A549 (cell line): Measurements from ENCODE around the gene CNST. TPM values are rescaled to one million over a fixed set of nuclear protein-coding genes. Genes with fewer than 3 reads are reported as not detected.
A peak's percentile ranks its signal among the peaks of the same experiment; 100 is the strongest.

Source experiments
- ATAC-seq, 2 experiments: fragments of 200-7000 bp in 1 of 2; fragments of >200 bp in 1 of 2; cut with Nextera tagmentation in 1 of 2; cut with Tn5 transposase in 1 of 2; 3 replicates each; pipeline versions ENCODE4 v1.8.0 to v1.9.1; 2018 to 2020; ENCODE audit warnings: mild to moderate bottlenecking in 1 of 2, moderate library complexity in 1 of 2
- CTCF ChIA-PET: fragments of 300-600 bp; sonication (Branson Sonifier 250); formaldehyde crosslinking; extraction: SDS; loops from one replicate; lab custom pipeline; 2021; ENCODE audit warnings: antibody characterized with exemption, inconsistent platforms; lab: Yijun Ruan, JAX
- POLR2A ChIA-PET: fragments of 350-600 bp; formaldehyde crosslinking; extraction: SDS; loops from one replicate; lab custom pipeline; 2021; ENCODE audit warnings: antibody characterized with exemption, inconsistent platforms; lab: Yijun Ruan, JAX
- DNase-seq, 2 experiments: peaks; one replicate each; pipeline versions ENCODE4 v3.0.0 to v3.0.0-alpha.2; 2011 to 2016; ENCODE audit warnings: low read depth in 1 of 2, low spot score in 1 of 2
- FAIRE-seq: peaks from 2 replicates; lab custom pipeline; 2011; peaks lifted over from hg19 to GRCh38; lab: Jason Lieb, UNC
- H3K27ac ChIP-seq, 2 experiments: fragments of >200 bp; sonication (Bioruptor Twin); formaldehyde crosslinking; 3 replicates each; pipeline ENCODE4 v1.5.1; 2016 to 2017
- H3K4me1 ChIP-seq: fragments of >200 bp; sonication (Bioruptor Twin); formaldehyde crosslinking; 3 replicates; pipeline ENCODE4 v1.6.1; 2016
- H3K4me2 ChIP-seq: fragments of >200 bp; sonication (Bioruptor Twin); formaldehyde crosslinking; 3 replicates; pipeline ENCODE4 v1.6.1; 2016
- H3K4me3 ChIP-seq: fragments of >200 bp; sonication (Bioruptor Twin); formaldehyde crosslinking; 3 replicates; pipeline ENCODE4 v1.5.1; 2016
- H3K9me3 ChIP-seq: fragments of >200 bp; sonication (Bioruptor Twin); formaldehyde crosslinking; 3 replicates; pipeline ENCODE4 v1.6.1; 2016
- HOXB13 ChIP-seq: fragments of 250-450 bp; sonication (Bioruptor Pico); IDR thresholded peaks from 2 replicates; pipeline ENCODE4 v1.5.0; 2020; ENCODE audit warnings: low read depth, mild to moderate bottlenecking, moderate library complexity
- KDM1A ChIP-seq: fragments of 200-600 bp; sonication (generic); IDR thresholded peaks from 2 replicates; pipeline ENCODE4 v1.6.1; 2016; ENCODE audit warnings: low read depth, mild to moderate bottlenecking
- MYC ChIP-seq: IDR thresholded peaks from 2 replicates; pipeline ENCODE4 v1.6.1; 2012; ENCODE audit warnings: mild to moderate bottlenecking, inconsistent platforms, low read length, improper control_type of control experiment, borderline replicate concordance
- RAD21 ChIP-seq, 2 experiments: fragments of >200 bp in 1 of 2; sonication (Bioruptor Twin) in 1 of 2; formaldehyde crosslinking in 1 of 2; IDR thresholded peaks in 1 of 2; conservative IDR thresholded peaks in 1 of 2; 2 replicates in 1 of 2; 3 replicates in 1 of 2; pipeline ENCODE4 v1.6.1; 2012 to 2018; ENCODE audit warnings: inconsistent platforms in 1 of 2
- RCOR1 ChIP-seq: fragments of 150-350 bp; IDR thresholded peaks from 2 replicates; pipeline ENCODE4 v1.6.1; 2014; ENCODE audit warnings: antibody characterized with exemption, low read length, low read depth
- RFX5 ChIP-seq: fragments of 450-650 bp; IDR thresholded peaks from 2 replicates; pipeline ENCODE4 v1.7.1; 2014; ENCODE audit warnings: antibody characterized with exemption, mild to moderate bottlenecking, moderate library complexity
- WGBS: methylation state at CpG from one replicate; pipeline ENCODE4 v1.1.6; 2017; ENCODE audit errors: missing lambda C conversion rate; 5-methylcytosine and 5-hydroxymethylcytosine counted together
- polyA plus RNA-seq, 4 experiments: library from polyadenylated mRNA; depleted of rRNA in 3 of 4; stranded (reverse); fragments of >200 nt; fragmentation: RNase III in 1 of 4; extraction: RNeasy Plus Mini Kit Qiagen cat#74134 plus additional on column Dnase treatment in 1 of 4; gene quantifications; 2 replicates in 3 of 4; 3 replicates in 1 of 4; pipeline ENCODE4 v1.2.3, GENCODE V29; 2011 to 2017
- TF ChIP-seq, protein P1 (sequence below): fragments of >200 bp; sonication (Bioruptor Twin); formaldehyde crosslinking; IDR thresholded peaks from 3 replicates; pipeline ENCODE4 v1.5.1; 2016
- TF ChIP-seq, protein P2 (sequence below): IDR thresholded peaks from 2 replicates; pipeline ENCODE4 v1.6.1; 2012
- TF ChIP-seq, protein P3 (sequence below): fragments of 250-450 bp; sonication (Bioruptor Pico); IDR thresholded peaks from 2 replicates; pipeline ENCODE4 v1.5.0; 2020; ENCODE audit warnings: low read depth, mild to moderate bottlenecking, moderate library complexity
- TF ChIP-seq, protein P4 (sequence below): fragments of 250-450 bp; sonication (Bioruptor Pico); IDR thresholded peaks from 2 replicates; pipeline ENCODE4 v1.5.0; 2021; ENCODE audit warnings: mild to moderate bottlenecking, moderate library complexity, borderline replicate concordance
- TF ChIP-seq, protein P5 (sequence below): fragments of >200 bp; sonication (Bioruptor Twin); formaldehyde crosslinking; IDR thresholded peaks from 3 replicates; pipeline ENCODE4 v1.6.1; 2016
- TF ChIP-seq, protein P6 (sequence below): fragments of 450-650 bp; IDR thresholded peaks from 2 replicates; pipeline ENCODE4 v1.6.1; 2014; ENCODE audit warnings: antibody characterized with exemption

CNST gene
- polyA plus RNA-seq, 2 of the 4 experiments (the other 2 are of a cell fraction) = 7.9 to 23.0 TPM

DNA sequence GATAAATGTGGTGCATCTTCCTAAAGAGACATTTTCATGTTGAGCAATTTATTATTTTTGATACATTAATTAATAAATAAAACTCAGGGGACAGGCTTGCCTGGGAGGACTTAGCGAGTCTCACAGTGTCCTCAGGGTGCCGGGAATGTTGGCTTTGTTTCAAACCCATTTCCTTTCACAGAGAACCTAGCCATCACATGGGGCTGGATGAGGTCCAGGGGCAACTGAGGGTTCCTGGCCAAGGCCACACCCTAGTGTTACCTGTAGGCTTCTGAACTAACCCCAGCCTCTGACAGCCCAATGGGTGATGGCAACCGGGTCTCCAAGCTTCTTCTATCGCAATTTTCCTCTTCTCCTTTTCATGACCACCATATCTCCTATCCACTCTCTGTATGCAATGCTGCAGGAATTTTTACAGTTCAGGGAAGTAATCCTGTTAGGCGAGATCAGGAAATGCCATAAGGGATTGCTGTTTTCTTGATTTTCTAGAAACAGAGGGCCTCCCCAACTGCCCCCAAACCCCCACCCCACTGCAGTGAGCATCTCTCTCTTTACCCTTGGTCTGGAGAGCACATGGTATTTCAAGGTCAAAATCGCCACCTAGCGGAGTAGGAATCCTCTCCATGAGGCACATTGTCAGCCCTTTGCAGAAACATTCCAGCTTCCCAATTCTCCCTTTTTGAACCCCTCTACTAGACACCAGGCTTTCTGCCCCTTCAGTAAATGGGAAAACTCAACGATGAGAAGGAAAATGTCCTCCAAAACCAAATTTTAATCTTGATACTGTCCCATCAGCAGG lies 37.1 kb upstream of the CNST start:
- ATAC-seq (no peak), FAIRE-seq (no peak), DNase-seq (no peak)
- Histone ChIP-seq H3K4me2 (no peak overlapping the region), H3K4me1 (no peaks in the 10 kb centered on the region), H3K4me3 (no peak overlapping the region), H3K9me3 (no peaks in the 10 kb centered on the region), H3K27ac (no peak overlapping the region)
- TF ChIP-seq HOXB13 (CRISPR knock-in tag) = no peak
- peak in 1 of 2 experiments; percentile 17; a peak in 1 of 5 replicates for TF ChIP-seq RAD21 (conservative IDR thresholded peaks at IDR 0.05 in 1 of 2, IDR thresholded peaks at IDR 0.05 in 1 of 2)
- TF ChIP-seq, protein P1, sequence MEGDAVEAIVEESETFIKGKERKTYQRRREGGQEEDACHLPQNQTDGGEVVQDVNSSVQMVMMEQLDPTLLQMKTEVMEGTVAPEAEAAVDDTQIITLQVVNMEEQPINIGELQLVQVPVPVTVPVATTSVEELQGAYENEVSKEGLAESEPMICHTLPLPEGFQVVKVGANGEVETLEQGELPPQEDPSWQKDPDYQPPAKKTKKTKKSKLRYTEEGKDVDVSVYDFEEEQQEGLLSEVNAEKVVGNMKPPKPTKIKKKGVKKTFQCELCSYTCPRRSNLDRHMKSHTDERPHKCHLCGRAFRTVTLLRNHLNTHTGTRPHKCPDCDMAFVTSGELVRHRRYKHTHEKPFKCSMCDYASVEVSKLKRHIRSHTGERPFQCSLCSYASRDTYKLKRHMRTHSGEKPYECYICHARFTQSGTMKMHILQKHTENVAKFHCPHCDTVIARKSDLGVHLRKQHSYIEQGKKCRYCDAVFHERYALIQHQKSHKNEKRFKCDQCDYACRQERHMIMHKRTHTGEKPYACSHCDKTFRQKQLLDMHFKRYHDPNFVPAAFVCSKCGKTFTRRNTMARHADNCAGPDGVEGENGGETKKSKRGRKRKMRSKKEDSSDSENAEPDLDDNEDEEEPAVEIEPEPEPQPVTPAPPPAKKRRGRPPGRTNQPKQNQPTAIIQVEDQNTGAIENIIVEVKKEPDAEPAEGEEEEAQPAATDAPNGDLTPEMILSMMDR = 0 out of 3 replicates have a peak, but pooled peaks have one; percentile 24
- TF ChIP-seq, protein P2, sequence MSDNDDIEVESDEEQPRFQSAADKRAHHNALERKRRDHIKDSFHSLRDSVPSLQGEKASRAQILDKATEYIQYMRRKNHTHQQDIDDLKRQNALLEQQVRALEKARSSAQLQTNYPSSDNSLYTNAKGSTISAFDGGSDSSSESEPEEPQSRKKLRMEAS = no peak
- ChIA-PET POLR2A (no interaction called here), CTCF (interaction anchor here (1.9 kb wide), 1 partner anchor 31 kb away, joined by 5 read pairs; no protein-coding TSS in a partner anchor)
- WGBS = 29% methylated on average over 8 of the region's 8 CpGs

DNA sequence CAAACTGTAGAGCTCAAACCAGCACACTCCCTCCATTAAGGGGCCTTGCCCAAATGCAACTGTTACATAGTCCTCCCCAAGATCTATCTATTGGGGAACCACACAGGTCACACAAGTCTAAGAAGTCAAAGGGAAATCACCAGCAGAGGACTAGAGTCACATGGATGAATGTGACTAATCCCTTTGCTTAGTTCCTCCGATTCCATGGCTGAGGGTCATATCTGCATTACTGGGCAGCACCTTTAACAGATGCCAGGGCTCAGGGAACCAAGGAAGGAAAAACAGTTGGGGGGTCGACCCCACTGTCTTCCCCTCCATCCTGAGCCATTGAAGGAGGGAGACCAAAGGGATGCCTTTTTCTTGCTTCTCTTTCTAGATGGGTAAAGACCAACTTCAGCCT lies 35.8 kb upstream of the CNST start:
- ChIA-PET POLR2A (no interaction called here), CTCF (interaction anchor here (1.0 to 1.9 kb wide), 2 partner anchors 24 to 32 kb away, joined by 4 to 5 read pairs; no protein-coding TSS in a partner anchor)
- Histone ChIP-seq H3K27ac (no peak overlapping the region), H3K4me3 (no peak overlapping the region), H3K4me2 (no peak overlapping the region), H3K9me3 (no peaks in the 10 kb centered on the region), H3K4me1 (no peaks in the 10 kb centered on the region)
- ATAC-seq (no peak), DNase-seq (no peak), FAIRE-seq (no peak)
- TF ChIP-seq RCOR1 (no peak), KDM1A (no peak), MYC (no peak)
- TF ChIP-seq, protein P3, sequence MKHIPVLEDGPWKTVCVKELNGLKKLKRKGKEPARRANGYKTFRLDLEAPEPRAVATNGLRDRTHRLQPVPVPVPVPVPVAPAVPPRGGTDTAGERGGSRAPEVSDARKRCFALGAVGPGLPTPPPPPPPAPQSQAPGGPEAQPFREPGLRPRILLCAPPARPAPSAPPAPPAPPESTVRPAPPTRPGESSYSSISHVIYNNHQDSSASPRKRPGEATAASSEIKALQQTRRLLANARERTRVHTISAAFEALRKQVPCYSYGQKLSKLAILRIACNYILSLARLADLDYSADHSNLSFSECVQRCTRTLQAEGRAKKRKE (CRISPR knock-in tag) = no peak
- TF ChIP-seq, protein P4, sequence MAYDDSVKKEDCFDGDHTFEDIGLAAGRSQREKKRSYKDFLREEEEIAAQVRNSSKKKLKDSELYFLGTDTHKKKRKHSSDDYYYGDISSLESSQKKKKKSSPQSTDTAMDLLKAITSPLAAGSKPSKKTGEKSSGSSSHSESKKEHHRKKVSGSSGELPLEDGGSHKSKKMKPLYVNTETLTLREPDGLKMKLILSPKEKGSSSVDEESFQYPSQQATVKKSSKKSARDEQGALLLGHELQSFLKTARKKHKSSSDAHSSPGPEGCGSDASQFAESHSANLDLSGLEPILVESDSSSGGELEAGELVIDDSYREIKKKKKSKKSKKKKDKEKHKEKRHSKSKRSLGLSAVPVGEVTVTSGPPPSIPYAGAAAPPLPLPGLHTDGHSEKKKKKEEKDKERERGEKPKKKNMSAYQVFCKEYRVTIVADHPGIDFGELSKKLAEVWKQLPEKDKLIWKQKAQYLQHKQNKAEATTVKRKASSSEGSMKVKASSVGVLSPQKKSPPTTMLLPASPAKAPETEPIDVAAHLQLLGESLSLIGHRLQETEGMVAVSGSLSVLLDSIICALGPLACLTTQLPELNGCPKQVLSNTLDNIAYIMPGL = no peak
- TF ChIP-seq, protein P5, sequence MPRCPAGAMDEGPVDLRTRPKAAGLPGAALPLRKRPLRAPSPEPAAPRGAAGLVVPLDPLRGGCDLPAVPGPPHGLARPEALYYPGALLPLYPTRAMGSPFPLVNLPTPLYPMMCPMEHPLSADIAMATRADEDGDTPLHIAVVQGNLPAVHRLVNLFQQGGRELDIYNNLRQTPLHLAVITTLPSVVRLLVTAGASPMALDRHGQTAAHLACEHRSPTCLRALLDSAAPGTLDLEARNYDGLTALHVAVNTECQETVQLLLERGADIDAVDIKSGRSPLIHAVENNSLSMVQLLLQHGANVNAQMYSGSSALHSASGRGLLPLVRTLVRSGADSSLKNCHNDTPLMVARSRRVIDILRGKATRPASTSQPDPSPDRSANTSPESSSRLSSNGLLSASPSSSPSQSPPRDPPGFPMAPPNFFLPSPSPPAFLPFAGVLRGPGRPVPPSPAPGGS = no peak
- 11% methylated on average over 2 of the region's 2 CpGs for WGBS

DNA sequence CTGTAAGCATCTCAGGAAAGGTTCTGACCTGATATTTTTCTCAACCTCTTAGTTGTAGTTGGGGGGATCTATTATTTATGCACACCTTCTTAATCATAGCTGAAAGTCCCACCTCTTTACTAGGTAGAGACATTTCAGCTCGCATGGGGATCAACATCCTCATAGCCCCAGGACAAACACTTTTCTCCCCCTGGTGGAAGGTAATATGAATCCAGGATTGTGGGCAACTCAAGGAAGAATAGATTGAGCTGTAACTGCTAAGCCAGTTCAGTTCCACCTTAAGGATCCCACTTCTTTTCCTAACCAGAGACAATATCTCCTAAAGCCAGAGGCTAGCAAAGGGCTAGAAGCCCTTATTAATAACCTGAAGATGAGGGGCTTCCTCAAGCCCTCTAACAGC lies 33.7 kb upstream of the CNST start:
- Histone ChIP-seq H3K9me3 (no peaks in the 10 kb centered on the region), H3K4me1 (no peaks in the 10 kb centered on the region), H3K27ac (no peak overlapping the region), H3K4me3 (no peak overlapping the region), H3K4me2 (no peak overlapping the region)
- FAIRE-seq (no peak), DNase-seq (peak in 1 of 2 experiments; percentile 16), ATAC-seq (peak; percentile 60 to 70; a peak in 3 of 6 replicates)
- ChIA-PET CTCF (interaction anchor here (1.4 kb wide), 1 partner anchor 35 kb away, joined by 4 read pairs; no protein-coding TSS in a partner anchor), POLR2A (no interaction called here)
- 5% methylated on average over 1 of the region's 1 CpG for WGBS
- TF ChIP-seq RAD21 (conservative IDR thresholded peaks at IDR 0.05 in 1 of 2, IDR thresholded peaks at IDR 0.05 in 1 of 2) (0 out of 5 replicates have a peak, but pooled peaks of 1 of the 2 experiments have one; percentile 22), RFX5 (no peak)
- TF ChIP-seq, protein P6, sequence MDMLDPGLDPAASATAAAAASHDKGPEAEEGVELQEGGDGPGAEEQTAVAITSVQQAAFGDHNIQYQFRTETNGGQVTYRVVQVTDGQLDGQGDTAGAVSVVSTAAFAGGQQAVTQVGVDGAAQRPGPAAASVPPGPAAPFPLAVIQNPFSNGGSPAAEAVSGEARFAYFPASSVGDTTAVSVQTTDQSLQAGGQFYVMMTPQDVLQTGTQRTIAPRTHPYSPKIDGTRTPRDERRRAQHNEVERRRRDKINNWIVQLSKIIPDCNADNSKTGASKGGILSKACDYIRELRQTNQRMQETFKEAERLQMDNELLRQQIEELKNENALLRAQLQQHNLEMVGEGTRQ = no peak
